ENCODE results near the gene SMOC1.

Gene SMOC1

DNA sequence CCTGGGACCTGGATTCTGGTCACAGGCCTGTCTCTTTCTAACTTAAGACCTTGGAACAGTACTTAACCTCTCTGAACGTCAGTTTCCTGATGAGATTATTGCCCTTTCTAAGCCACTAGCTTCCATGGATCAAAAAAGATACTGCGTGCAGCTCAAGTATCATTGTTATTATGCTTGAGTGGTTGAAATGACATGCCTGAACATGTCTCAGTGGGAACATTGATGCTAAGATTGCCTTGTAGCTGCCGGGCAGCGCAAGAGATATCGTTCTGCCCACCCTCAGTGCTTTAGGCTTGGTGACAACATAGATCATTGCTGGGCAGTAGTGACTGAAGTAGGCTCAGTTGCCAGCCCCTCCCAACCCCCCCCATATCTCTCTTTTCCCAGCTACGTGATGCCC lies 131.9 kb downstream of the SMOC1 start:
- DNase-seq (ENCODE audit: low read depth): no peak

DNA sequence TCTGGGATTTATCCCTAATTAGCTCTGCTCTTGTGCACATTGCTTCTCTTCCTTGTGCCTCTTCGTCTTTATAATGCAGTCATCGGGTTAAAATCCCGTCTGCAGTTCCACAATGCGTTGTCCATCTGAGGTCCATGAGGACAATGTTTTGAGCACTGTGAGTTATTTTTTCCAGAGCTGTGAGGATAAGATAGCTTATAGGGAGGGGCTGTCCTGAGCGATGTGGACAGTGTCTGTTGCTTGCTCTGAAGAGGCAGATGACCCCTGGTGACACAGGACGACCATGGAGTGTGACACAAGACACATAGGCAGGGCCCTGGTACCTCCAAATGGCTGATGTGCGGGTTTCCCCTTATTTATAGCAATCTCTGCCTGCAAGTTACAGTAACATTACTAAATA lies 132.5 kb downstream of the SMOC1 start:
- DNase-seq (ENCODE audit: low read depth): no peak

DNA sequence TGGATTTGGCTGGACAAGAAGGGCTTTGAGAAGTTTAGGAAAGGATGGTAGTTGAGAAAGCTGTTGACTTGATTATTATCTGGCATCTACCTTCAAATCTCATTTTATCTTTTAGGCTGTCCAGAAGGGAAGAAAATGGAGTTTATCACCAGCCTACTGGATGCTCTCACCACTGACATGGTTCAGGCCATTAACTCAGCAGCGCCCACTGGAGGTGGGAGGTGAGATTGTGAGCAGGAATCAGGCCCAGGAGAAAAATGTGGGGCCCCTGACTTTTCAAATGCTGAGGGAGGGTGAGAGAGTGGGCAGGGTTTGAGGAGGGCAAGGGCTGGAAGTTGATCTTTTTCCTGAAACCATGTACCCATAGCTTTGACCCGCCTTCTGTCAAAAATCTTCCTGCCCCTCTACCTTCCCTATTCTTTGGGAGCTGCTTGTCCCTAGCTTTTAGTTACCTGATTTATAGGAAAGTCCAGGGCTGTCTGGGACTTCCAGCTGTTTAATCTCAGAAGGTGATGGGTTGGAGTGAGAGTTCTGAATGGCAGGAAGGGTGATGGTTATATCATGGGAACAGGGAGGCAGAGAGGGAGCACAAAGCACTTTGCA lies 134.2 kb downstream of the SMOC1 start:
- no peak for DNase-seq (ENCODE audit: low read depth)

DNA sequence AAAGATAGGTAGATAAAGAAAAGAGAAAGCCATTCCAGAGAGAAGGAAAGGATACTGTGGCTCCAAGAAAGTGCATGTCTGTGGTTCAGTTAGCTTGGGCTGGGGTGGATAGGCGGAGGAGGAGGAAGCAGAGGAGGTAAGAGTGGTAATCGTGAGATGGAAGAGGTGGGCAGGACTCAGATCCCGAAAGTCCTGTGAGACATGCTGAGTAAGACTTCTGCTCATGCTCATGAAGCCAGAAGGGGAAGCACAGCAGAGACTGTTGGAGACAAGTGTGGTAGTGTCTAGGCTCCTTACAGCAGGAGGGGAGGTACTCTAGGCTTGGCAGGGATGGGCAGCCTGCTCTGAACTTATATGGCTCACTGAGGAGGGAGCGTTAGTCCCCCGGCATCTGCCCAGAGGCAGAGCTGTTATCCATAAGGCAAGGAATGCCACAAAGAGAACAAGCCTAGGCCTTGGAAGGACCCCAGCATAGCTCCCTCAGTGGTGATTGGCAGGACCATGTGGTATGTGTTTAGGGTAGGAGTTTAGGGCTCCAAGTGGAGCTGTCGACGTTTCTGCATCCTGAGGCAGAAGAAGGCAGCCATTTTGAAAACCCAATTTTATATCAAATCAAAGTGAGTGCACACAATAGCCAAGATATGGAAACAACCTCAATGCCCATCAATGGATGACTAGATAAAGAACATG lies 135.3 kb downstream of the SMOC1 start:
- DNase-seq (ENCODE audit: low read depth): no peak

DNA sequence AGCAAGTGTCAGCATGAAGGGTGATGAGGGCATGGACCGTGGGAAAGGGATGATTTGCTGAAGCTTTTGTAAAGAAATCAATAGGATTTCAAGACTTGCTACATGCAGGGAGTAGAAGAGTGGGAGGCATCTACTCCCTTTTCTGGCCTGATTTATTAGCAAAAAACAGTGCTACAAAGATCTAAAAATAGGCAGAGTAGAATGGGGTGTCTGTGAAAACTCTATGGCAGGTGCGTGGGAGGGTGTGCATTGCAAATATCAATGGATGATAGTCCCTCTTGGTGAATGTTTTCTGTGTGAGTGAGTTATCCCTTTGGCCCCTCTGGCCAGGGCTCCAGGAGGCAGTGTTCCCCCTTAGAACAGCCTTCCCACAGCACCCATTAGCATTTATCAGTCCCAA lies 139.0 kb downstream of the SMOC1 start:
- DNase-seq (ENCODE audit: low read depth): no peak

DNA sequence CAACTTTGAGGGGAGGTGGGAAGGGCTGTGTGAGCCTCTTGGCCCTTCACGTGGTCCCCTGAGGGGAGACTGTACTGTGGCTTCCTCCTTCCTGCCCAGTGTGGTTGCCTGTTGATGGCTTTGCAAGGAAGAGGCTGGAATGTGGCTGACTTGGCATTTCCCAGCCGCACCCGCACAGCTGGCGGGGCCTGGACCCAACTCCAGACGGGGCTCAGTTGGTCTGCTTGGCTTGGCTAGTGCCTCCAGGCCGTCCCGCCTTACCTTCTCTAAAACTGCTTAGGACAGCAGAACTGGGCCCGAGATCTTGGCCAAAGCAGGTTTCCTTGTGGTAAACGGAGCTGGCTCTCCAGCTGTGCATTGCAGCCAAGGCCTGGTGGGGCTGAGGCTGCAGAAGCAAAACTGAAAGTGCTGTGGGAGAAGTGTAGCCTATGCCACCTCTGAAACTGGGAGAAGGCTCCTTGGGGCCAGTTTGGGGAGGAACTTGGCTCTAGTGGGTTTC lies 139.5 kb downstream of the SMOC1 start:
- peak; percentile 36 for DNase-seq (ENCODE audit: low read depth)

DNA sequence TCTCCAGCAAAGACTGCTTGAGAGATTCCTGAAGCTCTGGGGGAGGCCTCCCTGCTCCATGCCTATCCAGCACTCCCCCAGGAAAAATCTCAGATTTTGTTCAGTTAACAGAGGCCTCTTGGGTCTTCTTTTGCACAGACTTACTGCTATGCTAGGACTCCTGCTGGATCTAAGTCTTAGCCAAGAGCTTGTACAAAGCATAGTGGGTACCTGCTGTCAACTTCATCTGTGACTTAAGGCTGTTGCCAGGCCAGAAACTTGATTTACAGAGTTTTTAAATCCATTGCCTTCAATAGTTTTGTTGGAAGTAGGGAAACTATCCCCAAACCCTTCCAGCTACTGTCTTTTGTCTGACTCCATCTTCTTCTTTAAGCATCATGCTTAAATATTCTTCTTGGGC lies 140.5 kb downstream of the SMOC1 start:
- DNase-seq (ENCODE audit: low read depth): no peak

DNA sequence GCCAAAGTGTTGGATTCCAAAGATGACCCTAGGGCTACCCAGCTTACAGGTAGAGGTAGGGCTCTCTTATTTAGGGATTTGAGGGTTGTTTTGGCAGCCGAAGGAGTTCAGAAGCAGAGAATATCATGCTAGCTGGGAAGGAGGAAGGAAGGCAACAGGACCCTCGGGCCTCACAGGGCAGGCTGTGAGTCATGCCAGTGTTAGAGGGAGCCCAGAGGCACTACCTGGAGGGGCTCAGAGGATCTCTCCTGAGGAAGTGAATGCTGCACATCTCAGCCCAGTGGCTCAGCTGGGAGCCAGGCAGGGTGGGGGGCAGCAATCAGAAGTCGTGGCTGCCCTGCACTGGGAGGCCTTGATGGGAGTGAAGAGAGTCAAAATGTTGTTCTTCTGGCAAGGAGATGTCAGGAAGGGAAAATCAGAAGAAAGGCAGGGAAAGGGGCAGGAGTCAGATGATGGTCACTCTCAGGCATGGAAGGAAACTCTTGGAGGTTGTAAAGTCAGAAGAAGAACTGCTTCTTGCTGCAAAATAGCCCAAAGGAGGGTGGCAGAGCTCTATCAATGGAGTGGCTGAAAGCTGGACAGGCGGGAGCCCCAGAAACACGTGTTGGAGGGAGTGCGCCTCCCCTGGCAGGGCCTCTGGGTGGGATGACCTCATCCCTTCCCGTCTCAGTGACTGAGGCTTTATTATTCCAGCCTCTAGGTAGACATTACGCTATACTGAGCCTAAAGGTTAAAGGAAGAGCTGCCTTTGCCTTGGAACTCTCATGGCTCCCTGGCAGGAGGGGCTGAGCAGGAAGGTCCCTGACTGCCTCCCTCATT lies 141.3 kb downstream of the SMOC1 start:
- DNase-seq (ENCODE audit: low read depth): no peak

DNA sequence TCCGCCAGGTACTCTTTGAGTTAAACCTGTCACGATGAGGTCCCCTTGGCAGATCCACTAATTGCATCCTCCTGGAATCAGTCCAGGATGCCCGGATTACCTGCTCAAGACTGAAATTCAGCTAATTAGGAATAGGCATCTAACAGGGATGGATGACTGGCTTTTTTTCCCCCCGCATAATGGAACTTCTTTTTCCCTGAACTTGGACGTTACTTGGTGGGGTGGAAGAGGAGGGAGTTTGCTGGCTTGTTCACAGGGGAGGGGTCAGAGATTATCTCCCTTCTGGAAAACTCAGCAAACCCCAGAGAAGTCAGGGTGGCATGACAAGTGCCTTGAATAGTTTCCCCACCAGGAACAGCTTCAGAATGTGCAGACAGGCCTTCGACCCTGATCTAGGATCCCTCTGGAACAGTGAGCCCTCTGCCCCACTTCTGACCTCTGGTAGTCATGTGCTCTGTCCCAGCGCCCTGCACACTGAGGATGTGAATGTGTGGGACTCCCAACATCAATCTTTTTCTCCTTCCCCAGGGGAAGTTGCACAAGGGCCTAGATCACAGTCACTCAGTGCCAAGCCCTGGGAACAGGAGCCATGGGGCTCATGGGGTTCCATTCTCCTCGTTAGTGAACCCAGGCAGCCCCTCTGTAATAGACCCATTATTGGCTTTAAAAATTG lies 142.5 kb downstream of the SMOC1 start:
- DNase-seq (ENCODE audit: low read depth): no peak

DNA sequence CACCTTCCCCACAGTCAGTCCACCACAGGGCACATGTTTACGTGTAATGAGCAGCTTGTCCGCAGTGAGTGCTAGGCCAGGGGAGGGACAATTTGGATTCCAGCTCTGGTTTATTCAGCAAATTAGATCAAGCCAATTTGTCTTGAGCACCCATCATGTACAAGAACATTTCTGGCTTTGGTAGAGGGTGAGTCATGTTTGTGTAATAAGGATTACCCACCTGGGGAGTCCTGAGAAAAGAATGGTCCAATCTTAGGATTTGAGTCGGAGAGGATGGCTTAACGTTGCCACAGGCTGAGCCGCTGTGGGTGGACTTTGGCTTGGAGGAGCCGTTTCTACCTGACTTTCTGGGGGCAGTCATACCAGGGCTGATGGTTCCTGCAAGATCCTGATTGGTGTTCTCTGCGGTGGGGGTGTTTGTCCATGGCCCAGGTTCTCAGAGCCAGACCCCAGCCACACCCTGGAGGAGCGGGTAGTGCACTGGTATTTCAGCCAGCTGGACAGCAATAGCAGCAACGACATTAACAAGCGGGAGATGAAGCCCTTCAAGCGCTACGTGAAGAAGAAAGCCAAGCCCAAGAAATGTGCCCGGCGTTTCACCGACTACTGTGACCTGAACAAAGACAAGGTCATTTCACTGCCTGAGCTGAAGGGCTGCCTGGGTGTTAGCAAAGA lies 143.7 kb downstream of the SMOC1 start:
- no peak for DNase-seq (ENCODE audit: low read depth)

DNA sequence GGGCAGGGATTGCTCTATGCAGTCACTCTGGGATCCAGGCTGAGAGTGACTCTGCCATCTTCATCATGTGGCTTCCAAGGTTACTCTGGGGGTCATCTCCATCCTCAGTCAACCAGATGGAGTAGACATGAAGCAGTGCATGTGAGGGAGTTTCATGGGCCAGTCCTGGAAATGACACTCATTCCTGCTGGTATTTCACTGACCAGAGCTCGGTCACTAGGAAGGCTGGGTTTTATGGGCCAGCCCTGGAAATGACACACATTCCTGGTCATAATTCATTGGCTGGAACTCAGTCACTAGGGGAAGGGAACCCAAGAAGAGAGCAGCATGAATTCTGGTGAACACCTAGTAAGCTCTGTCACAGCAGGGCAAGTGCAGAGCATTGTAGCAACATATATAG lies 144.7 kb downstream of the SMOC1 start:
- no peak for DNase-seq (ENCODE audit: low read depth)

DNA sequence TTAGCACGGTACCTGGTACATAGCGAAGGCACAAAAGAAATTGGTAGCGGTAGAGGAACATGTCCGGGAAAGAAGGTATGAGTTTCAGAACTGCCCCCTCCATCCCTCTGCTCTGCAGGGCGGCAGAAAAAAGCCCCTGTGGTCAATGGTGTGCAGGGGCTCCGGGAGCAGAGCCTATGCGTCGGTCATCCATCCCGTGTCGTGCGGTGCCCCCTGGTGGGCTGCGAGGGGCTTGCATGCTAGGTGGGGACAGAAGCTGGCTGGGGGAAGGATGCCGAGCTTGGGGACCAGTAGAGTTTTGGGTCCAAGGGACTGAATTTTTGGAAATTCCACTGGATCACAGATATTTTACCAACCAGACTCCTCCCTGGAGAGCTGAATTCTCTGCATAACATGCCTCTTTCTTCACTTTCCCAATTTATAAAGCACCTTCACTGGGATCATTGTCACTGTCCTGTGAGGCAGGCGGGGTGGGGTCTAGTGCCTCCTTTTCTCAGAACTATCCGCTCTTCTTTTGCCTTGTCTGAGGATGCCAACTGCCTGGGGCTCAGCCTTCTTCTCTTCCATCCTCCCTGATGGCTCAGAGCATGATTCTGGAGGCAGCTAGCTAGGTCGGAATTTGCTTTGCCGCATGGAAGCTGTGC lies 148.7 kb downstream of the SMOC1 start:
- no peak for DNase-seq (ENCODE audit: low read depth)

DNA sequence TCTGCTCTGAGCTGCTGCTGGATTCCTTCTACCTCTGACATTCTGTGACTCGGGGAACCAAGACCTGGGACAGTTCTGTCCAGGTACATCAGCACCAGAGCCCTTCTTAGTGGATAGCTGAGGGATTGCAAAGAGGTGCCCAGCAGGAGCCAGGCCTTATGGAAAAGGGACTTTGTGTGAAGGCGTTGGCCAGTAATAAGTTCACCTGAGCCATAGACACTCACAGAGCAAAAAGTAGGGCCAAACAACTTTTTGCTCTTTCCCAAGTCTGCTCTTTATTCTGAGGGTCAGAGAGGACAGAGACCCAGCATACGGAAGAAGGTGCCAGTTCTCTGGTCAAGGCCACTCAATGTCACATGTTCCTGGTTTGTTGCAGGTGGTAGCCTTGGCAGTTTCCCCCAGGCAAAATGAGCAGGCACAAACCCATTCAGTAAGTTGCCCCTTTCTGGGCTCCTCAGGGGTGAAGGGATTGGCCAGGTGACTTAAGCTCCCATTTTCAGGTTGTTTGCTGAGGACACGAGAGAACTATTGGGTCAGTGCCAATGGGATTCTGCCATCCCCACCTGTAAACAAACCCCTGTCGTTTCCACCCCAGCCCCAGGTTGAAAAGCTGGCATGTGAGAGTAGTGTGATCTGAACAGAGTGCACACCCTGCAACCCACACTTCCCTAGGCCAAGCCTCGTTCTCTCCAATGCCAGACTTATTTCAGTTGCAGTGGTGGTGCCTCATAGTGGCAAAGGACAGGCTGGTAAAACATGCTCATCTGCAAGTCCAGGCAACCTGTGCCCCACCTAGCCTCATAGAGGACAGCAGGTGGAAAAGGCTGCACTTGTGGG lies 150.3 kb downstream of the SMOC1 start:
- DNase-seq (ENCODE audit: low read depth): no peak

DNA sequence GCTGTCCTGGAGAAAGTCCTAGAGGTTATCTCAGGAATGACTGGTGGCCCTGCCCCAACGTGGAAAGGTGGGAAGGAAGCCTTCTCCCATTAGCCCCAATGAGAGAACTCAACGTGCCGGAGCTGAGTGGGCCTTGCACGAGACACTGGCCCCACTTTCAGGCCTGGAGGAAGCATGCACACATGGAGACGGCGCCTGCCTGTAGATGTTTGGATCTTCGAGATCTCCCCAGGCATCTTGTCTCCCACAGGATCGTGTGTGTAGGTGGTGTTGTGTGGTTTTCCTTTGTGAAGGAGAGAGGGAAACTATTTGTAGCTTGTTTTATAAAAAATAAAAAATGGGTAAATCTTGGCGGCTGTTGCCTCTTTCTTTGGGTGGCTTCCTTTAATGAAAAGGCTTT lies 152.8 kb downstream of the SMOC1 start:
- no peak for DNase-seq (ENCODE audit: low read depth)

DNA sequence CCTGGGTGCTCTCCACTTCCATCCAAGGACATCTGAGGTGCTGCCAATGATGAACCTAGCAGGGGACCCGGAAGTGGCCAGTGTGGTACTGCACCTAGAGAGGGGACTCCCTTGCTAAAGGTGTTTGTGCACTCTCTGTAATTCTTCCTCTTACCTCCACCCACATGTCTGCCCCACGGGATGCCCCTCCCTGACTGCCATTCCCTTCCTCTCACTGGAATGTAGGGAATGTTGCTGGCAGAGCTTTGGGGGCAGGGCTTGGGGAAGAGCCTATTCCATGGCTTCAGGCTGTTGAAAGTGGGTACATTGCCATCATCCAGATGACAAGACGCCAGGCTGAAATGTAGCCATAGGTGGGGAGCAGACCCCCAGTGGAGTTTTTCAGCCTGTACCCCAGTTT lies 153.2 kb downstream of the SMOC1 start:
- no peak for DNase-seq (ENCODE audit: low read depth)

DNA sequence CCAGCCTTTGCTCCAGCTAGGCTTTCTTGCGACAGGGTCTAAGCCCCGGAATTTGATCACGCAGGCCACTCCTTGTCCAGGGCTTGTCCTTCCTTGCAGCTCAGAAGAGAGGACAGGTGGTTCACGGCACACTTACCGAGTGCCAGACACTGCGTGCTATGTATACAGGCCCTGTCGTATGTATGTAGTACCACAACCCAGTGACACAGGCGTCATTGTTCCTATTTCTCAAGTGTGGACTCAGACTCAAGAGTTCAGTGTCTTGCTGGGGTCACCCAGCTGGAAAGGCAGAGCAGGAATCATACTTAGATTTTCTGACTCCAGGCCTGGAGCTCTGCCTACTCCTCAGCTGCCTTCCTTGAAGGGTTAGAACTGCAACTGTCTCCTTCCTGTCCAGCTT lies 153.9 kb downstream of the SMOC1 start:
- no peak for DNase-seq (ENCODE audit: low read depth)

DNA sequence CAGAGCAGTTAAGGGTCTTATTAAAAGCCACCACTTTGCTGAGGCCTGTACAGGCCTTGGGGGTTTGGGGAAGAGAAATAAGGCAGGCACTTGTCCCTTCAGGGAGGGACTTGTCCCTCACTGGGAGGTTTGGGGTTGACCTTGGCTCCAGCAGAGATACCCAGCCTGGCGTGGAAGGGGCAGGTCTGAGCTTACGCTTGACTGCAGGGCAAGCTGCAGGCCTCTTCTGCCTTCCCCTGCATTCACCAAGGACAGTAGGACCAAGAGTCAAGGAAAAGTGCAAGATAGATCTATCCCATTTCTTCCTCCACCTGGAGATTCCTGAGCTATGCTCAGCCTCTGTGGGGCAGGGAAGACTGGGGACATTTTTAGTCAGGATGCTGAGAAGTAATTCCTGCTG lies 154.3 kb downstream of the SMOC1 start:
- DNase-seq (ENCODE audit: low read depth): no peak

DNA sequence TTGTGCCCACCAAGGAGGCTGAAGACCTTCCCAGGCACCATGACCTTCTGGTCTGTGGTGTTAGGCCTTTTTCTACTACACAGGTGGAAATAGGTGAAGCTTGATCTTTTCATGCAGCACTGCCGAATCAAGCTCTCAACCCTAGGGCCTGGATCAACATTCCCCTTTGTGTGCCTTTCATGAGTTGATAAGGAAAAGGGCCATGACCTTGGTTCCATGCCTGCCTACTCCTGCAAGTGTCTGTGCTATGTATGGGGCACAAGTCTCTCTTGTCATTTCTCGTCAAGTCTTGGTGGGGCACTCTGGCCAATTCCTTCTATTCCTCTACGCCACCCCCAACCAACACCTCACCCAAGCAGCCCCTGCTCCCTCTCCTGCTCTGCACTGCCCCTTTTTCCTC lies 155.0 kb downstream of the SMOC1 start:
- no peak for DNase-seq (ENCODE audit: low read depth)

DNA sequence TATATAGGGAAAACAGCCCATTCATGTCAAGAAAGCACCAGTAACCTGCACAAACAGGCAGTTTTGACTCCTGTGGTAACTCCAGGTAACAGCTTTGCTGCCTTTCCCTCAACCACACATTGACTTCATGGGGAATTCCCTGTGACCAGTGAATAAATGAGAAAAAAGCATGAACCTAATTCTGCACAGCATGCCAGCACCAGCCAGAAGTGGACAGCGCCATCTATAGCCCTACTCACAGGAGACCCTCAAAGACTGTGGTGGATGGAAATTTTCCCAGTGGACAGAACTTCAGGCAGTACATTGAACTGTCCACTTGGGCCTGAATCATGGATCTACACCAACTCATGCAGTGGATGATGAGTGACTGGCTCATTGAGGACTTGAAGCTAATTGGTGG lies 157.4 kb downstream of the SMOC1 start:
- DNase-seq (ENCODE audit: low read depth): no peak

DNA sequence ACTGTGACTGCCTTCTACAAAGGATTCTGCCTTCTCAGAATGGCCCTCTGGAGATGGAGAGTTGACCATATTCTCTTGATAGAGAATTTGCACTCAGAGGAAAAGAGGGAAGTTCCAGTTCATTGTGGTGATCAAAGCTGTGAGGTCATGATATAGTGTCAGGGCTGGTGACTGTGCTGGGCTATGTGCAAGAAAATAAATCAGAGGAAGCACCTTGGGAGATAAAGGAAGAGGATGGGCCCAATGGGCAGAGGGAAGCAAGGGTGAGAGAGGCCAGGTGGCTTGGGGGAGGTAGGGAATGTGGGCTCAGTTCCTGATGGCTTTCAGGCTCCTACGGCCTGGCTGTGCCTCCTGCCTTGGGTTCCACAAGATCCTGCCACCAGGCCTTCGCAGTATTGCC lies 163.8 kb downstream of the SMOC1 start:
- DNase-seq (ENCODE audit: low read depth): no peak

DNA sequence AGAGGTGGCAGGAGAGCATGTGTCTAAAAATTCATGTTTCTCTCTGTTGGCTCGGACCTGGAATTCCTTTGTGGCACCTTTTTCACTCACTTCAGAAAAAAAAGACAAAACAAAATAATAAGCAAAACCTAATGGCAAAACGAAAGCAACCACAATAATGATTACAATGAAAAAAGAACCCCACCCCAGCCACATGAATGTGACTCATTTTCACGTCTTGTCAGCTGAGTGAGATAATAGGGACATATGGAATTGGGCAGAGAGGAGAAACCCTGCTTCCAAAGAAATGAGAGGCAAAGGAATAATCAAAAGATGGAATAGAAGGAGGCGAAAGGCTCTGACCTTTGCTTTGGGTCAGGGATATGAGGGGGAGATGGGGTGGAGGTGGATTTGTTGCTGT lies 166.1 kb downstream of the SMOC1 start:
- DNase-seq (ENCODE audit: low read depth): no peak

All from stromal cell of bone marrow (primary cell).